HCT116 (cell line): ENCODE results near the gene PARVG. TPM values are rescaled to one million over a fixed set of nuclear protein-coding genes. Genes with fewer than 3 reads are reported as not detected.

ENCODE experiments used
- ATAC-seq: fragments of 200-7000 bp; cut with Tn5 transposase; 2 replicates; pipeline ENCODE4 v1.9.1; 2020; ENCODE audit warnings: mild to moderate bottlenecking, moderate library complexity
- BruUV-seq: library from RNA; stranded (reverse); fragments of 400-500 nt; replicated peaks from 2 replicates; lab custom pipeline; 2021; lab: Mats Ljungman, UMichigan
- CTCF ChIA-PET: fragments of 300-600 bp; sonication (Branson Sonifier 250); formaldehyde crosslinking; loops from one replicate; lab custom pipeline; 2021; ENCODE audit warnings: antibody characterized with exemption; lab: Charles Lee
- POLR2A ChIA-PET: fragments of 300-600, 350-600 bp; sonication (Branson Sonifier 250); formaldehyde crosslinking; loops from one replicate; lab custom pipeline; 2021; ENCODE audit warnings: antibody characterized with exemption; lab: Charles Lee
- RAD21 ChIA-PET, 2 experiments: fragments of 300-600 bp; sonication (Branson Sonifier 250); formaldehyde crosslinking; loops; one replicate each; lab custom pipeline; 2023; ENCODE audit warnings: low total read pairs in 2 of 2; ENCODE audit not compliant: uncharacterized antibody in 2 of 2, unreplicated experiment in 2 of 2, low non-redundant PET in 1 of 2; lab: Charles Lee
- DNase-seq: peaks from one replicate; pipeline ENCODE4 v3.0.0-alpha.2; 2010; ENCODE audit warnings: low read depth, low spot score
- H2AFZ ChIP-seq: fragments of 200-600 bp; shearing (Covaris generic), sonication (generic); 2 replicates; pipeline ENCODE4 v1.6.1; 2017; ENCODE audit warnings: low read depth, mixed run types, mixed read lengths, antibody characterized with exemption, low read length; ENCODE audit not compliant: poor library complexity, severe bottlenecking
- H3K27ac ChIP-seq: 2 replicates; pipeline ENCODE4 v1.5.1; 2012; ENCODE audit warnings: low read depth, low read length
- H3K27me3 ChIP-seq: fragments of 200-600 bp; sonication (generic); 2 replicates; pipeline ENCODE4 v1.6.1; 2016; ENCODE audit warnings: mixed run types, low read length, mixed read lengths; ENCODE audit not compliant: insufficient read depth
- H3K36me3 ChIP-seq, 2 experiments: fragments of 200-500 bp in 1 of 2; fragments of 200-600 bp in 1 of 2; sonication (Bioruptor generic) in 1 of 2; sonication (generic) in 1 of 2; 2 replicates each; pipeline versions ENCODE4 v1.5.1 to v1.6.1; 2014 to 2016; ENCODE audit warnings: low read length in 2 of 2, inconsistent platforms in 1 of 2, mixed read lengths in 1 of 2, mixed run types in 1 of 2; ENCODE audit not compliant: insufficient read depth in 2 of 2, control insufficient read depth in 1 of 2
- H3K4me1 ChIP-seq, 2 experiments: fragments of 200-600 bp in 1 of 2; sonication (generic) in 1 of 2; 2 replicates each; pipeline versions ENCODE4 v1.5.1 to v1.6.1; 2012 to 2017; ENCODE audit warnings: low read length in 2 of 2, inconsistent platforms in 1 of 2, mild to moderate bottlenecking in 1 of 2, mixed read lengths in 1 of 2, mixed run types in 1 of 2, moderate library complexity in 1 of 2; ENCODE audit not compliant: insufficient read depth in 2 of 2, control insufficient read depth in 1 of 2
- H3K4me2 ChIP-seq: fragments of 200-600 bp; sonication (generic); 2 replicates; pipeline ENCODE4 v1.6.1; 2017; ENCODE audit warnings: mixed run types, low read length, mixed read lengths
- H3K4me3 ChIP-seq, 2 experiments: fragments of 200-600 bp in 1 of 2; sonication (generic) in 1 of 2; replicated peaks in 1 of 2; 2 replicates each; pipeline ENCODE4 v1.5.1; 2011 to 2016; ENCODE audit warnings: low read length in 2 of 2, control low read depth in 1 of 2, low read depth in 1 of 2, mild to moderate bottlenecking in 1 of 2, mixed read lengths in 1 of 2, mixed run types in 1 of 2
- H3K79me2 ChIP-seq: fragments of 200-600 bp; sonication (generic); 2 replicates; pipeline ENCODE4 v1.6.1; 2017; ENCODE audit warnings: mild to moderate bottlenecking, mixed run types, low read length, moderate library complexity, mixed read lengths; ENCODE audit not compliant: insufficient read depth
- H3K9ac ChIP-seq: fragments of 200-600 bp; sonication (generic); 2 replicates; pipeline ENCODE4 v1.6.1; 2016; ENCODE audit warnings: low read length, mixed read lengths
- H3K9me2 ChIP-seq: fragments of 200-600 bp; sonication (generic), shearing (Covaris generic); 2 replicates; pipeline ENCODE4 v1.6.1; 2017; ENCODE audit warnings: mixed run types, mild to moderate bottlenecking, moderate library complexity; ENCODE audit not compliant: insufficient read depth
- H3K9me3 ChIP-seq, 2 experiments: fragments of 200-500 bp in 1 of 2; fragments of 200-600 bp in 1 of 2; sonication (Bioruptor generic) in 1 of 2; sonication (generic) in 1 of 2; 2 replicates each; pipeline ENCODE4 v1.6.1; 2014 to 2017; ENCODE audit warnings: low read length in 2 of 2, mixed read lengths in 2 of 2, inconsistent platforms in 1 of 2, low read depth in 1 of 2, mild to moderate bottlenecking in 1 of 2, mixed run types in 1 of 2, moderate library complexity in 1 of 2; ENCODE audit not compliant: control insufficient read depth in 1 of 2, insufficient read depth in 1 of 2
- H4K20me1 ChIP-seq: fragments of 200-600 bp; sonication (generic), shearing (Covaris generic); 2 replicates; pipeline ENCODE4 v1.6.1; 2017; ENCODE audit warnings: mixed run types, mild to moderate bottlenecking, moderate library complexity; ENCODE audit not compliant: insufficient read depth
- CBX3 ChIP-seq: IDR thresholded peaks from 2 replicates; pipeline ENCODE4 v1.6.1; 2012; ENCODE audit warnings: low read depth
- CEBPB ChIP-seq: IDR thresholded peaks from 2 replicates; pipeline ENCODE4 v1.6.1; 2012; ENCODE audit warnings: low read depth
- ELF1 ChIP-seq: IDR thresholded peaks from 2 replicates; pipeline ENCODE4 v1.6.1; 2012; ENCODE audit warnings: low read depth, borderline replicate concordance
- EZH2 ChIP-seq: fragments of 200-600 bp; sonication (generic); IDR thresholded peaks from 2 replicates; pipeline ENCODE4 v1.6.1; 2017; ENCODE audit warnings: antibody characterized with exemption, mixed run types
- FOSL1 ChIP-seq: IDR thresholded peaks from 2 replicates; pipeline ENCODE4 v1.6.1; 2012; ENCODE audit warnings: low read depth
- POLR2A ChIP-seq: IDR thresholded peaks from 2 replicates; pipeline ENCODE4 v1.7.0; 2011; ENCODE audit warnings: borderline replicate concordance; ENCODE audit not compliant: insufficient read depth, insufficient read length; ENCODE audit errors: extremely low read depth
- SRF ChIP-seq: IDR thresholded peaks from 2 replicates; pipeline ENCODE4 v1.6.1; 2012; ENCODE audit warnings: low read depth
- YY1 ChIP-seq: IDR thresholded peaks from 2 replicates; pipeline ENCODE4 v1.6.1; 2011; ENCODE audit warnings: low read length, low read depth, moderate library complexity, mild to moderate bottlenecking; ENCODE audit not compliant: insufficient replicate concordance; ENCODE audit errors: extremely low read depth
- ZFX ChIP-seq: fragments of 450-650 bp; IDR thresholded peaks from 2 replicates; pipeline ENCODE4 v1.6.1; 2017
- intact Hi-C: fragments of 100-400 bp; cut with micrococcal nuclease; formaldehyde crosslinking; loops from 2 replicates; pipeline ENCODE4 v1.10.0; 2022
- total RNA-seq: library from RNA; stranded (reverse); gene quantifications from one replicate; pipeline ENCODE4 v1.2.1, GENCODE V29; 2021; ENCODE audit not compliant: unreplicated experiment
- TF ChIP-seq, protein P1 (sequence below): IDR thresholded peaks from 2 replicates; pipeline ENCODE4 v1.6.1; 2012; ENCODE audit warnings: low read depth
- TF ChIP-seq, protein P2 (sequence below): IDR thresholded peaks from 2 replicates; pipeline ENCODE4 v1.6.1; 2012
- TF ChIP-seq, protein P3 (sequence below): IDR thresholded peaks from 2 replicates; pipeline ENCODE4 v1.6.1; 2012

The PARVG gene
- total RNA-seq, 1 experiment from 2014 or later: 0.57 TPM

DNA sequence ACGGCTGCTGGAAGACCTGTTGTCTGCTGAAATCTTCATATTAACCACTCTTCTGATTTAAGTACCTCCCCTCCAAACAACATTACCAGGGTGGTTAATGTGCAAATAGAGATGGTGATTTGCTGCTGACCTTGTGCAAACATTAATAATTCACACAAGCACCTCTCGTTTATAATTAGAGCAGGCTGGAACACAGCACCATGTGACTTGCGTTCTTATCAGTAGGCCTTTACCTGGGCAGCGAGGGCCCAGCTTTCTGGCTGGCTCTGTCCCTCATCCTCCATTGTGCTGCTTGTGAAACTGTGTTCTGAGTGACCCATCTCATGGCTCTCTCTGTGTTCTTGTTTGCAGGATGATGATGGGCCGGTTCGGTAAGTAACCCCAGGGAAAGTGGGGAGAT lies 41.0 kb upstream of the PARVG start (continued):
- TF ChIP-seq, protein P1, sequence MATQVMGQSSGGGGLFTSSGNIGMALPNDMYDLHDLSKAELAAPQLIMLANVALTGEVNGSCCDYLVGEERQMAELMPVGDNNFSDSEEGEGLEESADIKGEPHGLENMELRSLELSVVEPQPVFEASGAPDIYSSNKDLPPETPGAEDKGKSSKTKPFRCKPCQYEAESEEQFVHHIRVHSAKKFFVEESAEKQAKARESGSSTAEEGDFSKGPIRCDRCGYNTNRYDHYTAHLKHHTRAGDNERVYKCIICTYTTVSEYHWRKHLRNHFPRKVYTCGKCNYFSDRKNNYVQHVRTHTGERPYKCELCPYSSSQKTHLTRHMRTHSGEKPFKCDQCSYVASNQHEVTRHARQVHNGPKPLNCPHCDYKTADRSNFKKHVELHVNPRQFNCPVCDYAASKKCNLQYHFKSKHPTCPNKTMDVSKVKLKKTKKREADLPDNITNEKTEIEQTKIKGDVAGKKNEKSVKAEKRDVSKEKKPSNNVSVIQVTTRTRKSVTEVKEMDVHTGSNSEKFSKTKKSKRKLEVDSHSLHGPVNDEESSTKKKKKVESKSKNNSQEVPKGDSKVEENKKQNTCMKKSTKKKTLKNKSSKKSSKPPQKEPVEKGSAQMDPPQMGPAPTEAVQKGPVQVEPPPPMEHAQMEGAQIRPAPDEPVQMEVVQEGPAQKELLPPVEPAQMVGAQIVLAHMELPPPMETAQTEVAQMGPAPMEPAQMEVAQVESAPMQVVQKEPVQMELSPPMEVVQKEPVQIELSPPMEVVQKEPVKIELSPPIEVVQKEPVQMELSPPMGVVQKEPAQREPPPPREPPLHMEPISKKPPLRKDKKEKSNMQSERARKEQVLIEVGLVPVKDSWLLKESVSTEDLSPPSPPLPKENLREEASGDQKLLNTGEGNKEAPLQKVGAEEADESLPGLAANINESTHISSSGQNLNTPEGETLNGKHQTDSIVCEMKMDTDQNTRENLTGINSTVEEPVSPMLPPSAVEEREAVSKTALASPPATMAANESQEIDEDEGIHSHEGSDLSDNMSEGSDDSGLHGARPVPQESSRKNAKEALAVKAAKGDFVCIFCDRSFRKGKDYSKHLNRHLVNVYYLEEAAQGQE: no peak
- TF ChIP-seq, all 23 proteins: peak for 0

DNA sequence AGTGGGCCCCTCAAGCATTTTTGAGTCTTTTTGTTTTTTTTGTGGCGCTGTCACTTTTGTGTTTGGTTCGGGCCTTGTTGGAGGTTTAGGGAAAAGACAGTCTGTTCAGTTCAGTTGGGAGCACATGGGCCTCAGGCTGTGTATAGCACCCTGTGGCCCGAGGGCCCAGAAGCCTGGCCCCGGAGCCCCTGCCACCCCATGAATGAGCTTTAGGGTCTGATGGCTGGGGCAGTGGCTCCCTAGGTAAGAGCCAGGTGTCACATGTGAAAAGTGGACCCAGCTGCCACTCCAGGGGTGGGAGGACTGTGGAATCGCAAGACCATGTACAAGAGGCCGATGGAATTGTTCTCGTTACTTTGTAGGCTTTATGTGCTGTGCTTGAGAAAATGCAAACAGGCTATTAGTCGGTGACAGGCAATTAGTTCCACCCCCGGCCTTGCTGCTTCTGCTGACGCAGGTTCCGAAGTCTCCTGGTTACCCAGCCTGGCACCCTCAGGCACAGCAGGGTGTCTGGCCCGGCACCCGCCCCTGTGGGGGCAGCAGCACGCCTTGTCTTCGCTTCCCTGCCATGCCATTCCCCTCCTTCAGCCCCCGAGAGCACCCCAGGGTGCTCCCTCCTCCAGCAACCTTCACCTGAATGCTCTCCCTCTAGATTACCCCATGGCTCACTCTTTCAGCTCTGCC lies 38.2 kb upstream of the PARVG start:
- ChIA-PET CTCF (no interaction called here), RAD21 (no interaction called here)
- no peak for ATAC-seq
- DNase-seq: no peak
- intact Hi-C loops: no loop called here
- Histone ChIP-seq H3K4me3 (no peak overlapping the region), H3K27ac (no peak overlapping the region), H3K9me3 (no peaks in the 10 kb centered on the region), H2AFZ (no peak overlapping the region), H3K4me1 (peaks cover 0 to 7% of the 10 kb centered on the region in 2 experiments; a peak in 2 of 4 replicates), H3K9me2 (no peaks in the 10 kb centered on the region), H3K27me3 (no peaks in the 10 kb centered on the region)
- TF ChIP-seq CEBPB (no peak), FOSL1 (no peak), ZFX (no peak), YY1 (no peak), ELF1 (no peak), SRF (no peak), CBX3 (no peak), POLR2A (no peak), EZH2 (no peak)
- TF ChIP-seq, protein P2, sequence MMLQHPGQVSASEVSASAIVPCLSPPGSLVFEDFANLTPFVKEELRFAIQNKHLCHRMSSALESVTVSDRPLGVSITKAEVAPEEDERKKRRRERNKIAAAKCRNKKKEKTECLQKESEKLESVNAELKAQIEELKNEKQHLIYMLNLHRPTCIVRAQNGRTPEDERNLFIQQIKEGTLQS: no peak
- TF ChIP-seq, protein P3, sequence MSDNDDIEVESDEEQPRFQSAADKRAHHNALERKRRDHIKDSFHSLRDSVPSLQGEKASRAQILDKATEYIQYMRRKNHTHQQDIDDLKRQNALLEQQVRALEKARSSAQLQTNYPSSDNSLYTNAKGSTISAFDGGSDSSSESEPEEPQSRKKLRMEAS: no peak
- TF ChIP-seq, all 23 proteins: peak for 0
- Histone ChIP-seq H3K9ac (no peak overlapping the region), H3K36me3 (no peaks in the 10 kb centered on the region), H4K20me1 (no peaks in the 10 kb centered on the region), H3K79me2 (no peaks in the 10 kb centered on the region), H3K4me2 (no peak overlapping the region)
- no TSS peak for BruUV-seq
- POLR2A ChIA-PET: no interaction called here
